KMS-11 (cell line): ENCODE results near the gene CDK5RAP2.
"Not testable (repeated sequence)": the region's sequence is repeated elsewhere in the genome, so short reads cannot be mapped to it uniquely, and the experiment has no call there.

Experiments
- H2AFZ ChIP-seq: fragments of 200-600 bp; sonication (generic); 2 replicates; pipeline ENCODE4 v1.6.1; 2016; ENCODE audit warnings: antibody characterized with exemption, mixed run types, low read depth
- H3K27ac ChIP-seq: fragments of 200-600 bp; sonication (generic); 2 replicates; pipeline ENCODE4 v1.6.1; 2016; ENCODE audit warnings: mild to moderate bottlenecking, mixed run types
- H3K27me3 ChIP-seq: fragments of 200-600 bp; sonication (generic); 2 replicates; pipeline ENCODE4 v1.6.1; 2017; ENCODE audit warnings: mild to moderate bottlenecking, low read depth, mixed run types, moderate library complexity; ENCODE audit not compliant: insufficient read depth
- H3K36me3 ChIP-seq: fragments of 200-600 bp; sonication (generic); 2 replicates; pipeline ENCODE4 v1.6.1; 2017; ENCODE audit warnings: mild to moderate bottlenecking, mixed run types; ENCODE audit not compliant: insufficient read depth
- H3K4me1 ChIP-seq: fragments of 200-600 bp; sonication (generic); 2 replicates; pipeline ENCODE4 v1.6.1; 2016; ENCODE audit warnings: mild to moderate bottlenecking, low read depth, mixed run types; ENCODE audit not compliant: poor library complexity, severe bottlenecking
- H3K4me2 ChIP-seq: fragments of 200-600 bp; sonication (generic); 2 replicates; pipeline ENCODE4 v1.7.0; 2016; ENCODE audit warnings: mild to moderate bottlenecking, mixed run types
- H3K4me3 ChIP-seq: fragments of 200-600 bp; sonication (generic); IDR thresholded peaks from 2 replicates; pipeline ENCODE4 v1.6.1; 2017; ENCODE audit warnings: low read depth, low read length, mixed read lengths; ENCODE audit not compliant: insufficient read depth
- H3K79me2 ChIP-seq: fragments of 200-600 bp; sonication (generic); 2 replicates; pipeline ENCODE4 v1.6.1; 2016; ENCODE audit warnings: low read depth, mixed run types; ENCODE audit not compliant: insufficient read depth
- H3K9ac ChIP-seq: fragments of 200-600 bp; sonication (generic); 2 replicates; pipeline ENCODE4 v1.6.1; 2016; ENCODE audit warnings: mild to moderate bottlenecking, mixed run types
- H4K20me1 ChIP-seq: fragments of 200-600 bp; sonication (generic); 2 replicates; pipeline ENCODE4 v1.6.1; 2016; ENCODE audit warnings: mild to moderate bottlenecking, mixed run types; ENCODE audit not compliant: insufficient read depth
- TF ChIP-seq, protein P1 (sequence below): fragments of 200-600 bp; sonication (generic); conservative IDR thresholded peaks from 2 replicates; pipeline ENCODE4 v1.6.1; 2017; ENCODE audit warnings: low read depth, mild to moderate bottlenecking, antibody characterized with exemption, low read length, moderate library complexity, mixed read lengths

Gene CDK5RAP2

DNA sequence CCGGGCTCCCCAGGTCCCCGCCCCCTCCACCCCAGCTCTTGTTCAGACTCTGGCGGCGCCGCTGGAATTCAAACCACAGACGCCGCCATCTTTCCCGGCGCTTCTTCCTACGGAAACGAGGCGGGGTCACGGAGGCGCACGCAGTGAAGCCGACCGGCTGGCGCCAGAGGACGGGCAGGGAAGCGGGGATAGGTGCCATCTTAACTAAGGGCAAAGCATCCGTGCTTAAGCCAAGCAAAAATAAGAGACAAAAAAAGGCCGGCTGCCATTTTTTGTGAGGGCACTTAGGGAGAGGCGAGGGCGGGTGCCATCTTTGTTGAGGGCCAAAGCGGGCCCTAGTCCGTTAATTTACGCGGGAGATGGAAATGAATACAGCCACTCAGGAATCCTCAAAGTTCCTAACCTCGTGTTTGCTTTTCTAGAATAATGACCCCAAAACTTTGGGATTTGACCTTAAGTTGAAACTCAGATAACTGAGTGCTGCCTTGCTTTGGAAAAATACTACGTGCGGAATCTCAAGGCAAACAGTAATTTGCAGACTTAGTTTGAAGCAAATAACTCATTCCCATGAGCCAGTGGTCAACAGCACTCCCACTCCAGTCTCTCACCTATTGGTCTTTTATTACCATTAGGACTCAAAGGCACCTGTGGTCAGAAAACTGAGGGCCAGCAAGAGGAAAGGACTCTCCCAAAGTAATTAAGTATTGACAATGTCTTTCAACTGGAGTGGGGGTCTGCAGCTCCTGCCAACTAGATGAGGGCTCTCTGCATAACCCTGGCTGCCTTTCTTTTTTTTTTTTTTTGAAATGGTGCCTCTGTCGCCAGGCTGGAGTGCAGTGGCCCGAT, at the start of gene CDK5RAP2:
Gene CDK5RAP2 (minus strand): TSS at position 117 of the 846 bp plus-strand sequence. CDS start 189 bp downstream, outside the sequence.
- H2AFZ ChIP-seq, result peak within 1 kb of the TSS; percentile 96

DNA sequence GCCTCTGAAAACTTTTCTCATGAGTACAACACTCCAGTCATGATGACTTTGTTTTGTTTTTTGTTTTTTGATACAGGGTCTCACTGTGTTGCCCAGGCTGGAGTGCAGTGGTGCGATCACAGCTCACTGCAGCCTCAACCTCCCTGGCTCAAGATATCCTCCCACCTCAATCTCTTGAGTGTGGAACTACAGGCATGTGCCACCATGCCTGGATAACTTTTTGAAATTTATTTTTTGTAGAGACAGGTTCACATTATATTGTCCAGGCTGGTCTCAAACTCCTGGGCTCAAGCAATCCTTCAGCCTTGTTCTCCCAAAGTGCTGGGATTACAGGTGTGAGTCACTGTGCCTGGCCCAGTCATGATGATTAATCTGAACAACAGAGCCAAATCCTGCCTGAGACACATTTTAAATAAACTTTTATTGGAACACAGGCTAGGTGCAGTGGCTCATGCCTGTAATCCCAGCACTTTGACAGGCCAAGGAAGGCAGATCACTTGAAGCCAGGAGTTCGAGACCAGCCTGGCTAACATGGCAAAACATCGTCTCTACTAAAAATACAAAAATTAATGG, 49.0 kb upstream of the CDK5RAP2 start:
- not testable (repeated sequence) for H3K27me3 ChIP-seq, H3K36me3 ChIP-seq, H4K20me1 ChIP-seq, H3K27ac ChIP-seq, H3K9ac ChIP-seq, H2AFZ ChIP-seq, H3K4me3 ChIP-seq, H3K79me2 ChIP-seq, H3K4me1 ChIP-seq, H3K4me2 ChIP-seq

More for the DNA sequence above, at the start of gene CDK5RAP2:
- Histone ChIP-seq H3K27me3 (no peaks in the 10 kb centered on the region), H3K4me3 (no peak within 1 kb of the TSS), H3K9ac (peak within 1 kb of the TSS; percentile 94), H3K27ac (peak within 1 kb of the TSS; percentile 89), H3K36me3 (no peaks in the 10 kb centered on the region), H3K4me2 (peak within 1 kb of the TSS; percentile 99), H3K79me2 (peaks cover 58% of the 10 kb centered on the region), H4K20me1 (no peaks in the 10 kb centered on the region), H3K4me1 (peaks cover 90% of the 10 kb centered on the region)
- TF ChIP-seq, protein P1, sequence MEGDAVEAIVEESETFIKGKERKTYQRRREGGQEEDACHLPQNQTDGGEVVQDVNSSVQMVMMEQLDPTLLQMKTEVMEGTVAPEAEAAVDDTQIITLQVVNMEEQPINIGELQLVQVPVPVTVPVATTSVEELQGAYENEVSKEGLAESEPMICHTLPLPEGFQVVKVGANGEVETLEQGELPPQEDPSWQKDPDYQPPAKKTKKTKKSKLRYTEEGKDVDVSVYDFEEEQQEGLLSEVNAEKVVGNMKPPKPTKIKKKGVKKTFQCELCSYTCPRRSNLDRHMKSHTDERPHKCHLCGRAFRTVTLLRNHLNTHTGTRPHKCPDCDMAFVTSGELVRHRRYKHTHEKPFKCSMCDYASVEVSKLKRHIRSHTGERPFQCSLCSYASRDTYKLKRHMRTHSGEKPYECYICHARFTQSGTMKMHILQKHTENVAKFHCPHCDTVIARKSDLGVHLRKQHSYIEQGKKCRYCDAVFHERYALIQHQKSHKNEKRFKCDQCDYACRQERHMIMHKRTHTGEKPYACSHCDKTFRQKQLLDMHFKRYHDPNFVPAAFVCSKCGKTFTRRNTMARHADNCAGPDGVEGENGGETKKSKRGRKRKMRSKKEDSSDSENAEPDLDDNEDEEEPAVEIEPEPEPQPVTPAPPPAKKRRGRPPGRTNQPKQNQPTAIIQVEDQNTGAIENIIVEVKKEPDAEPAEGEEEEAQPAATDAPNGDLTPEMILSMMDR, result no peak

DNA sequence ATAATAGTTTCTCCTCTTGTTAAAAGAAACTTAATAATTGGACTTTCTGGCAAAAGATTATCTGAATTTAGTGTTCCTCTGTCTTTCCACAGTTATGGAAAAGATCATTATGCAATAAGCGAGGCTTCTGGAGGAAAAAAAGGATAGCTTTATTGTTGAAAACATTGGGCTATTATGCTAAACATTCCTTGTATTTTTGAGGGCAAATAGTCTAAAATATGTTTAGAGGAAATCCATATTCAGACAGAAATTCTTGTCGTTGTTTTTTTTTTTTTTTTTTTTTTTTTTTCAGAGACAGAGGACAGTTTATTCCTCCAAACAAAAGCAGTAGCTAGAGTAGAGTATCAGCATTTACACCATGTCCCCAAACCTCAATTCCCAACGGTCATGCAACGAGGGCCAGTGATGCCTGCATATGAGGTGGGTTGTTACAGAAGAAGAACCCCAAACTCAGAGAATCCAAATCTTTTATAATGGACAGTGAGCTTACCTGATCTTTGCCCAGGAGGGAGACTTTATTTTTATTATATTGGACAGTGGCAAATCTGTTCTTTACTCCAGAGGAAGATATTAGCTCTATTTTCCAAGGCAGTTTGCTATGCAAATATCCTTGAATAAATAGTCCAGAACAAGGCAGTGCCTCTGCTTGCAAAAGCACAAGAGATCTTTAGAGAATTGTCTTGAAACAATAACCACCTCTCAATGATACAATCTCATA, 48.4 kb upstream of the CDK5RAP2 start:
- no peak overlapping the region for H3K4me2 ChIP-seq
- H3K27ac ChIP-seq, result no peak overlapping the region
- no peak overlapping the region for H2AFZ ChIP-seq
- H4K20me1 ChIP-seq, result no peaks in the 10 kb centered on the region
- H3K27me3 ChIP-seq, result no peaks in the 10 kb centered on the region
- no peak overlapping the region for H3K4me3 ChIP-seq
- H3K9ac ChIP-seq, result no peak overlapping the region
- H3K4me1 ChIP-seq, result no peaks in the 10 kb centered on the region
- H3K36me3 ChIP-seq, result no peaks in the 10 kb centered on the region
- H3K79me2 ChIP-seq, result no peaks in the 10 kb centered on the region
- TF ChIP-seq, protein P1, result no peak

DNA sequence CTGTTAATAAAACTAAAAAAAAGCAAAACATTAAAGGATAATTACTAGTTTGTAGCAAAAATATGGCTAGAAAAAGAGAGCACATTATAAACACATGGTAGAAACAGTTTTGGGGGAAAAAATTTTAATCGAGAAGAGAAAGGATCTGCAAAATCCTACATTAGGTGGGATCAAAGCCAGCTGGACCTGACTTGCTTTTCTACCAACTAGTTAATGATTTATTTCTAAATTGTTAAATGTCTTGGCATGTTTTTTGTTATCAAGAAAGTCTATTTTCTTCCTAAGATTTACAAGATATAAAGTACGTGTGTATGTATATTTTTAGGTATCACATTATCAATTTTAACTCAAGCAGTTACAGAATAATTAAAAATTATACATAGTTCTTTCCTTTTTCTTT, 47.1 kb upstream of the CDK5RAP2 start:
- H3K4me1 ChIP-seq, result peaks cover 4% of the 10 kb centered on the region
- no peak overlapping the region for H3K4me2 ChIP-seq
- no peak overlapping the region for H3K9ac ChIP-seq
- no peaks in the 10 kb centered on the region for H4K20me1 ChIP-seq
- no peak overlapping the region for H3K27ac ChIP-seq
- H3K36me3 ChIP-seq, result no peaks in the 10 kb centered on the region
- H3K79me2 ChIP-seq, result no peaks in the 10 kb centered on the region
- TF ChIP-seq, protein P1, result no peak
- H3K27me3 ChIP-seq, result no peaks in the 10 kb centered on the region
- H3K4me3 ChIP-seq, result no peak overlapping the region
- no peak overlapping the region for H2AFZ ChIP-seq
